NCI-H2171 (cell line): ENCODE results near the gene GLI1.
"Not testable (repeated sequence)": the region's sequence is repeated elsewhere in the genome, so short reads cannot be mapped to it uniquely, and the experiment has no call there.

Source experiments
- DNase-seq: peaks from one replicate; lab custom pipeline; 2025; lab: John Stamatoyannopoulos, UW

The GLI1 gene

DNA sequence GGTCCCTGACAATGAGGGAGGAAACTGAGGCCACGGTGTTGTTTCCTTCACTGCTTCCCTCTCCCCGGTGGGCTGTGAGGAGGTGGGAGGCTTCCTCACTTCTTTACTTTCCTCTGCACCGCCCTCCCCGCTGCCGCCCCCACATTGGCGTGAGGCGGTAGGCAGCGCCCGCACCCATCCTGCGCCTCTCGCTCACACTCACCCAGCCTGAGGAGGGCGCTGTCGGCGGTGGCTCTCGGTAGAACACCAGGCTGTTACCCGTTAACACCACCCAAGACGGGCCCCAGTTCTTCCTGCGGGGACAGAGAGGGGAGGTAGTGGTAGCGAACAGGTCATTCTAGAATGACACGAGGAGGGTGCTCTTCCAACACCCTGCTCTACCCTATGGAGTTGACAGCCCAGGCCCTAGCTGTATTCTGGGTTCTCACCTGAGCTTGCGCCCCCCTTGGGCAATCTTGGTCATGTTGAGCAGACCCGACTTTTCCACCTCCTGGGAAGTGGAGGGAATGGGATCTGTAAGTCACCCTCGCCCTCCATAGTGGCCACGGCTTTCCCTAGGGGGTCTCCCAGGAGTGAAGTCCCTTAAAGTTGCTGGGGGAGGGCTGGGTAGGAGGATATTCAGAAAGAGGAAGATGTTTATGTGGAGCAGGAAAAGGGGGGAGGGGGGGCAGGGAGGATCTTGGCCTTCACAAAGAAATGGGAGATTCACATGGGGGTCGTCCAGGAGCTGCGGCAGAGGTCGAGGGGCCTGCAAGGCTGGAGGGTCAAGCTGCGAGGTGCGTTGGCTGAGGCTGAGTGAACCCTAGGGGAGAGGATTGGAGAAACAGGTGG lies 16.8 kb downstream of the GLI1 start:
- no peak for DNase-seq

GRCh38 chr12:57476993-57477709 lies 17.6 kb downstream of the GLI1 start:
- no peak for DNase-seq

DNA sequence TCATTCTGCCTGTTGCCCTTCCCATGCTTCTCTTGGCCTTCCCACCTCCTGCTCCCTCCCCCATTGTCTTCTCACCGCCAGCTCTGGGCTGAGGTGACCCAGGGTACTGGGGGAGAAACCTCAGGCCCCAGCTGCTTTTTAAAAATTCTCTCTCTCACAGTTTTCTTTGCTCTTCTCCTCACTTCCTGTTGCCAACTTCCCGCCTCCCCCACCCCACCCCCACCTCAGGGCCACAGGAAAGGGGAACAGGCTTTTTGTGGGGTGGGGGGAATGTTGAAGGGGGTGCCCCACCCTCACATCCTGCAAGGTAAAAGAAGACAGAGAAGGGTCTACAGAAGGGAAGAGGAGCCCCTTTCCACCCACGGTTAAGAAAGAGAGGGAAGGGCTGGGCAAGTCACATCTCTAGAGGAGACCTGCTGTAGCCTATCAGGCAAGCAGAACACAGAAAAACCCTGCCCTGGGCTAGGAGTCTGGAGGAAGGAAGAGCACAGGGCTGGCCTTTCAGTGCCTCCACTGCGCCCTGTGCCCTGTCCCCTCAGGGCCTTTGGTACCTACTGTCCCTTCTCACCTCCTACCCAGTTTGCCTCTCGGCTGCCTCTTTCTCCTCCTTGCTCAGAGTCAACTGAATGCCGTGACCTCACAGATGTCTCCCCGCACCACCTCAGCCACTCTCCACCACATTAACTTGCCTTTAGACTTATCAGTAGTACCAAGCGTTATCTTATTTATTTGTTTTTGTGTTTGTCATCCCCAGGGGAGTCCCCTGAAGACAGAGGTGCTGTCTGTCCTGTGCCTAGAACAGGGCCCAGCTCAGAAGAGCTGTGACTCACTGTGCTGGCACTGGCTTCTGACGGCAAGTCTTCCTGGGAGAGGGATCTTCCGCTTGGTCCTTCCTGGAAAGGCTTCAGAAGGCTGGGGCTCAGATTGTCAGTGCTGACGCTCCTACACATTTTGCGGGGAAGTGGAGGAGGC lies 18.4 kb downstream of the GLI1 start:
- no peak for DNase-seq

- DNase-seq = no peak
Measured at GRCh38 chr12:57479043-57479375, 19.4 kb downstream of the GLI1 start.

DNA sequence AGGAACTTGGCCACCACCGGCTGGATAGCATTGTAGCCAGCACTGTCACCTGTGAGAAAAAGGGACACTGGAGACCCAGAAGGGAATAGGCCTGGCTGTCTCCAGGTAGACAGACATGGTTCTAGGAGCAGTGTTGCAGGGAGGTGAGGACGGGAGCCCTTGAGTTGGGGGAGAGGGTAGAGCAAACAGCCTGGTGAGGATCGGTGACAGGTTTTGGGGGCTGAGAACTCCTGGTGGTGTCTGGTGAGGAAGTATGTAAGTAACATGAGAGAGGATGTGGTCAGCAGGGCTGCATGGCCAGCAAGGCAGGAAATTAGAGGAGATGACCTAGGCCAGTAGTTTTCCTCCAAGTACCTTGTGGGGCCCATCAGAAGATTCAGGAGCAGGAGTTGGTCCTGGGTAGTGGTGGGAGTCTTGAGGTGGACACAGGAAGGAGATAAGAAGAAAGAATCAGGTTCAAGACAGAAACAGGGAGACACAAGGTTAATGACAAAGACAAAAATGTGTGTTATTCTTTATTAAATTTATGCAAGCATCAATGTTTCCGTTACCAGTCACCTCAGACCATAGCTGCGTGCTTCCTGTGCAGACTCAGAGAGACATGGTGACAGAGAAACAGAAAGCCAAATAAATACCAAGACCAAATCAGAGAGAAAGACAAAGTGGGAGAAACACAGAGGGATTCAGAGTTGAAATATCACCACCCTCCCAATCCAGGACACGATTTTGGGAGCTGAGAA lies 20.0 kb downstream of the GLI1 start, which contains the start of gene ARHGAP9:
TSS of gene ARHGAP9 (minus strand) at position 491 of the 740 bp plus-strand sequence. CDS start at position 31, 460 bp downstream.
- no peak for DNase-seq

- DNase-seq = no peak
Measured at GRCh38 chr12:57481671-57482070, 22.1 kb downstream of the GLI1 start.

DNA sequence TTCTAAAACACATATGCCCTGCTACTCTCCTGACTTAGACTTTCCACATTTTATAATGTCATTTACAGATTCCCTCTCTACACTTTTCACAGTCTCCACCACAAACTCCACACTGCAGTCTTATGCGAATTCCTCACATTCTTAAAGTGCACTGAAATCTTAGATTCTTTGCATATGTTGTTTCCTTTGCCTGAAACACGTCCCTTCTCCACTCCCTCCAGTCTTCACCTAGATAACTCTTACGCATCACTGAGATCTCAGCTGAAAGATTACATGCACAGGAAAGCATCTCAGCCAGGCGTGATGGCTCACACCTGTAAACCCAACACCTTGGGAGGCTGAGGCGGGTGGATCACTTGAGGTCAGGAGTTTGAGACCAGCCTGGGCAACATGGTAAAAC lies 23.9 kb downstream of the GLI1 start:
- DNase-seq = no peak

- no peak for DNase-seq
Measured at GRCh38 chr12:57485695-57486094, 26.1 kb downstream of the GLI1 start.

- DNase-seq = no peak
Measured at GRCh38 chr12:57487055-57487596, 27.5 kb downstream of the GLI1 start.

DNA sequence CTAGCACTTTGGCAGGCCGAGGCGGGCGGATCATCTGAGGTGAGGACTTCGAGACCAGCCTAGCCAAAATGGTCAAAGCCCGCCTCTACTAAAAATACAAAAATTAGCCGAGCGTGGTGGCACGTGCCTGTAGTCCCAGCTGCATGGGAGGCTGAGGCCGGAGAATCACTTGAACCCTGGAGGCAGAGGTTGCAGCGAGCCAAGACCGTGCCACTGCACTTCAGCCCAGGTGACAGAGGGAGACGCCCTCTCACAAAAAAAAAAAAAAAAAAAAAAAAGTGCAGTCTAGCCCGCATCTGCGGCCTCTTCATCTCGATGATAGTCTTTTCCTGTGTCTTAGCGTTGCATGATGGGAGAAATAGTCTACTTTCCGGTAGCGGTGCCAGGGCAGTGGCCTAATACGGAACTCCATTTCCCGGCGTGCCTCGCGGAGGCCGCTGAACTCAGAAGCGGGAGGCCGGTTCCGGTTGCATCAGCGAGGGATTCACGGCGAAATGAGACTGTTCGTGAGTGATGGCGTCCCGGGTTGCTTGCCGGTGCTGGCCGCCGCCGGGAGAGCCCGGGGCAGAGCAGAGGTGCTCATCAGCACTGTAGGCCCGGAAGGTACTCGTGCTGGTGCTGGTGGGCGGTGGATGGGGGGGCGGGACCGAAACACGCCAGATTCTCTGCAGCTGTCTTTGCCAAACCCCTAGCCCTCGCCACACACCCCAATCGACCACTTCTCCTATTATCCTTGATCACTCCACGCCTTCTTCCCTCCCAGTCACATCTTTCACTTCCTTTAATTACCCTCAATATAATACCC lies 28.2 kb downstream of the GLI1 start, which contains the start of gene MARS1:
TSS of gene MARS1 (plus strand) at position 472 of the 805 bp plus-strand sequence. CDS start at position 495, 23 bp downstream.
- DNase-seq = peak; percentile 96

GRCh38 chr12:57488402-57489156 lies 29.0 kb downstream of the GLI1 start:
- DNase-seq = no peak

GRCh38 chr12:57489157-57489641 lies 29.6 kb downstream of the GLI1 start:
- DNase-seq = no peak

DNA sequence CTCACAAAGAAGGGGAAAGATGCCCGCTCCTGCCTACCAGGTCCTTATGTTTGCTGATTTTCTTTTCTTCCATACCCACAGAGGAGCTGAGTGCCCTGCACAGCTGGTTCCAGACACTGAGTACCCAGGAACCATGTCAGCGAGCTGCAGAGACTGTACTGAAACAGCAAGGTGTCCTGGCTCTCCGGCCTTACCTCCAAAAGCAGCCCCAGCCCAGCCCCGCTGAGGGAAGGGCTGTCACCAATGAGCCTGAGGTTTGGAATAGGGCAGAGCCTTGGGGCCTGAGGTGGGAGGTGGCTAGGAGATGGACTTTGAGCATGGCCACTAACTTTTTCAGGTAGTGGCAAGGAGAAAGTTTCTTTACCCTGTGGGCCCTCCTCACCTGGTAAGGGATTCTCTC lies 30.5 kb downstream of the GLI1 start:
- no peak for DNase-seq

DNA sequence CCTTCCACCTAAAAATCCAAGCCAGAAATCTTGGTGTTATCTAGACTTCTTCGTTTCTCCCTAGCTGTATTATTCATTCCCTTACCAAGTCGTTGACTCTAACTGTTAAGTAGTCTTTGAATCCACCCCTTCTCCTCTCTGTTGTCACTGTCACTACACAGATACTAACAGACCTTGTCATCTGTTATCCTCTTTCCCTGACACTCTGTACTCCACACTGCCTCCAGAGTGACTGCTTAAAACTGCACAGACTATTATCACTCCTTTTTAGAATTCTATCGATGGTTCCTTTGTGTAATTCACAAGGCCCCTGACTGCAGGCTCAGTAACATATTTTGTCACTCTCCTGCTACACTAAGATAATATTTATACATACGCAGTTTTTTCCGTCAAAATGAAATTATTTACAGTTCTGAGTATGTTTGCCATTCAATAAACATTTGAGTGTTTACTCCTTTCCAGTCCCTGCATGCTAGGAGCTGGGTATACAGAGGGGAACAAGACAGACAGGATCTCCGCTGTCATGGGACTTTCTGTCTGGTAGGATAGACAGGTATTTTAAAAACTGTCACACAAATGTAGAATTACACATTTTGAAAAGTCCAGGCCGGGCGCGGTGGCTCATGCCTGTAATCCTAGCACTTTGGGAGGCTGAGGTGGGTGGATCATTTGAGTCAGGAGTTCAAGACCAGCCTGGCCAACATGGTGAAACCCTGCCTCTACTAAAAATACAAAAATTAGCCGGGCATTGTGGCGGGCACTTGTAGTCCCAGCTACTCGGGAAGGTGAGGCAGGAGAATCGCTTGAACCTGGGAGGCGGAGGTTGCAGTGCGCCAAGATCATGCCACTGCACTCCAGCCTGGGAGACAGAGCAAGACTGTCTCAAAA lies 32.1 kb downstream of the GLI1 start:
- no peak for DNase-seq

GRCh38 chr12:57495051-57495701 lies 35.6 kb downstream of the GLI1 start:
- DNase-seq = not testable (repeated sequence)

DNA sequence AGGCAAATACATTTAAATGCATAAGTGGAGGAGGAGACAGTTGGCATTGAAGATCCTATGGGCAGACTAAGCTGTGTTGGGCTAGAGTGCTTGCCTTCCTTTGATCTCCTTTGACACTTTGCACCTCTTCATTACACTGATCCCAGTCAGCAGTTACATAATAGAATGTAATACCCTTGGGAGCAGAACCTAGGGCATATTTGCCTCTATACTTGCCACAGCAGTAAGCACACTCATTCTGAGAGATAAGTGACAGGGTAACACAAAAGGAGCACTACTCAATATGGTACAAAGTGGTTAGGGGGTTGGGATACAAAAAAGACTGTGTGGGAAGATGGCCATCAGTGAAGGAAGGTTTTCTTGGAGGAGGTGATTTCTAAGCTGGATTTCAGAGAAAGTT lies 37.2 kb downstream of the GLI1 start:
- DNase-seq = no peak

DNA sequence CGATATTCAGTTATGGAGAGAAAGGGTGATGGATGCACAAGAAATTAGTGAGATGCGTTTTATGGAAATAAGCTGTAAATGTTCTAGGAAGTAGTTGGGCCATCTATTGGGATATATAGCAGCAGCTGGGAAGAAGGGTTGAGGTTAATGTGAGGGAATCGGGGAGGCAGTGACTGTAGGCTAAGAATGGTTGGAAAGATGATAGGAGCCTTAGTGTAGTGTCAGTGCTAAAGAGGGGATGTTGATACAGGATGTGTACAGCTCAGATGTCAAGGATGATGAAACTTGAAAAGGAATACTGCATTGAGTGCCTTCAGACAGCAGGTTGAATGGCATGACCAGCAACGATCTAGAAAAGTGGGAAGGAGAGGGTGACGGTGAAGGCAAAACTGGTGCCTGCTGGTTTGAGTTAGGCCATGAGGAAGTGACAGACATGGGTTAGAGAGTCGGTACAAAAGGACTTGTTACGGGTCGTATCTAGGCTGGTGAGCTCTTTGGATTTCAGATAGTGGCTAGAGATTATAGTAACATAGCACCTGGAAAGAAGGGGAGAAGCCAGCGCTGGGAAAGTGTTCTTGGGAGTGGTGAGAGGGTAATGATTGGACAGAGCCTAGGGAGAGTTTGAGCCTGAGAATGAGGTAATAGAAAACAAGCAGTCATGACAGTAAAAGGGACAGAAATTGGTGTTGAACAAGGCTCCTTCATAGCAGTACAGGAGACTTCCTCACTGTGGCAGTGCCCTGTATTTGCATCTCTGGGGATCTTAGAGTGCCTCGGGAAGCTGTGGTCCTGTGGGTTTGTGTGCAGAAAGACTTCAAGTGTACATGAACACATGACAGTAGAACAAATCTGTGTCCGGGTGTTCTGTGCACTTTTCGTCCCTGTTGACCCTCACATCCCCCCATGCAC lies 37.9 kb downstream of the GLI1 start:
- DNase-seq = no peak
